ENCODE measurements around the gene S100P.

The S100P gene

GRCh38 chr4:6699388-6699787 is 5.7 kb downstream of the S100P start:
- TF ChIP-seq GATA1 (IDR thresholded peaks at IDR 0.05; ENCODE audit: low read depth, low read length): no peak
- TF ChIP-seq POLR2A (IDR thresholded peaks at IDR 0.05; ENCODE audit: low read length): no peak
- DNase-seq: no peak

GRCh38 chr4:6699903-6700302 is 6.2 kb downstream of the S100P start:
- DNase-seq: no peak
- TF ChIP-seq POLR2A (IDR thresholded peaks at IDR 0.05; ENCODE audit: low read length) (no peak), GATA1 (IDR thresholded peaks at IDR 0.05; ENCODE audit: low read depth, low read length) (no peak)

GRCh38 chr4:6701371-6701770 is 7.7 kb downstream of the S100P start:
- DNase-seq: peak; percentile 41 to 62
- TF ChIP-seq GATA1 (IDR thresholded peaks at IDR 0.05; ENCODE audit: low read depth, low read length) (no peak), POLR2A (IDR thresholded peaks at IDR 0.05; ENCODE audit: low read length) (no peak)

- DNase-seq: no peak
- TF ChIP-seq GATA1 (IDR thresholded peaks at IDR 0.05; ENCODE audit: low read depth, low read length): no peak
- no peak for TF ChIP-seq POLR2A (IDR thresholded peaks at IDR 0.05; ENCODE audit: low read length)
Measured at GRCh38 chr4:6702761-6703160, 9.1 kb downstream of the S100P start.

GRCh38 chr4:6703786-6704185 is 10.1 kb downstream of the S100P start:
- TF ChIP-seq GATA1 (IDR thresholded peaks at IDR 0.05; ENCODE audit: low read depth, low read length): no peak
- no peak for TF ChIP-seq POLR2A (IDR thresholded peaks at IDR 0.05; ENCODE audit: low read length)
- DNase-seq: peak; percentile 27 to 57

GRCh38 chr4:6705646-6706045 is 12.0 kb downstream of the S100P start:
- DNase-seq: no peak
- TF ChIP-seq GATA1 (IDR thresholded peaks at IDR 0.05; ENCODE audit: low read depth, low read length) (no peak), POLR2A (IDR thresholded peaks at IDR 0.05; ENCODE audit: low read length) (no peak)

GRCh38 chr4:6706173-6706572 is 12.5 kb downstream of the S100P start:
- DNase-seq: no peak
- TF ChIP-seq GATA1 (IDR thresholded peaks at IDR 0.05; ENCODE audit: low read depth, low read length): no peak
- no peak for TF ChIP-seq POLR2A (IDR thresholded peaks at IDR 0.05; ENCODE audit: low read length)

GRCh38 chr4:6709230-6710114 is 15.8 kb downstream of the S100P start, which contains the start of gene MRFAP1L1:
Gene MRFAP1L1 (minus strand): TSS chr4:6709865. CDS start chr4:6709629, 236 bp downstream.
- TF ChIP-seq POLR2A (IDR thresholded peaks at IDR 0.05; ENCODE audit: low read length) (peak; percentile 80), GATA1 (IDR thresholded peaks at IDR 0.05; ENCODE audit: low read depth, low read length) (no peak)
- DNase-seq: peak; percentile 98 to 99

- no peak for TF ChIP-seq GATA1 (IDR thresholded peaks at IDR 0.05; ENCODE audit: low read depth, low read length)
- no peak for TF ChIP-seq POLR2A (IDR thresholded peaks at IDR 0.05; ENCODE audit: low read length)
- no peak for DNase-seq
Measured at GRCh38 chr4:6710282-6710681, 16.6 kb downstream of the S100P start.

- TF ChIP-seq GATA1 (IDR thresholded peaks at IDR 0.05; ENCODE audit: low read depth, low read length) (no peak), POLR2A (IDR thresholded peaks at IDR 0.05; ENCODE audit: low read length) (no peak)
- DNase-seq: no peak
Measured at GRCh38 chr4:6710996-6711395, 17.3 kb downstream of the S100P start.

GRCh38 chr4:6714954-6715353 is 21.3 kb downstream of the S100P start:
- DNase-seq: no peak
- no peak for TF ChIP-seq POLR2A (IDR thresholded peaks at IDR 0.05; ENCODE audit: low read length)
- TF ChIP-seq GATA1 (IDR thresholded peaks at IDR 0.05; ENCODE audit: low read depth, low read length): no peak

GRCh38 chr4:6715704-6716017 is 22.0 kb downstream of the S100P start:
- TF ChIP-seq GATA1 (IDR thresholded peaks at IDR 0.05; ENCODE audit: low read depth, low read length) (no peak), POLR2A (IDR thresholded peaks at IDR 0.05; ENCODE audit: low read length) (no peak)
- DNase-seq: no peak

- TF ChIP-seq POLR2A (IDR thresholded peaks at IDR 0.05; ENCODE audit: low read length): peak; percentile 84
- no peak for TF ChIP-seq GATA1 (IDR thresholded peaks at IDR 0.05; ENCODE audit: low read depth, low read length)
- DNase-seq: peak; percentile 96
Measured at GRCh38 chr4:6716018-6716911, 22.6 kb downstream of the S100P start, which contains the start of gene BLOC1S4. Gene BLOC1S4 (plus strand): TSS chr4:6716174. CDS start chr4:6716210, 36 bp downstream.
